Measurements from ENCODE around the gene RENBP. TPM values are rescaled to one million over a fixed set of nuclear protein-coding genes. Genes with fewer than 3 reads are reported as not detected.

RENBP gene
- total and polyA plus RNA-seq, 2 of the 13 experiments (the other 11 are each of a cell fraction or from before 2014, with no cell fraction given): 1.4 to 2.6 TPM

GRCh38 chrX:153970357-153971123, 26.1 kb upstream of the RENBP start:
- WGBS (ENCODE audit: low lambda C conversion rate): 0% methylated on average over 26 of the region's 49 CpGs
- ChIA-PET CTCF (ENCODE audit: low intra/inter-chr PET ratio, low total read pairs) (no interaction called here), POLR2A (interaction anchor here (0.6 to 6.3 kb wide), 8 partner anchors 23 to 164 kb away, joined by 3 to 54 read pairs (median 4); partner anchors contain the start of gene NAA10)
- Histone ChIP-seq H3K36me3 (replicated peaks in 1 of 2; ENCODE audit: control insufficient read depth in 1 of 2, insufficient read depth in 2 of 2, low read length in 2 of 2) (peaks cover 3 to 11% of the 10 kb centered on the region in 2 experiments; a peak in 3 of 5 replicates), H3K9me3 (ENCODE audit: low read length) (no peaks in the 10 kb centered on the region), H3K27ac (ENCODE audit: extremely low read length, insufficient read depth, low read length) (peak overlapping the region; percentile 100), H2AFZ (ENCODE audit: low read length) (no peak overlapping the region), H3K4me2 (ENCODE audit: low read depth, low read length) (peak overlapping the region; percentile 47), H3K27me3 (ENCODE audit: control insufficient read depth in 1 of 2, insufficient read depth in 2 of 2, low read length in 2 of 2) (no peaks in the 10 kb centered on the region; a peak in 1 of 5 replicates), H4K20me1 (ENCODE audit: insufficient read depth, low read length) (peaks cover 38% of the 10 kb centered on the region), H3K4me1 (ENCODE audit: insufficient read depth, low read length) (peaks cover 57% of the 10 kb centered on the region), H3K9ac (ENCODE audit: insufficient read depth, low read depth, low read length) (peak overlapping the region; percentile 100), H3K79me2 (ENCODE audit: insufficient read depth, low read length) (peaks cover 59% of the 10 kb centered on the region), H3K4me3 (replicated peaks in 1 of 3; ENCODE audit: insufficient read depth in 1 of 3, low read depth in 2 of 3, low read length in 3 of 3) (peak overlapping the region; percentile 85 to 90 (median 89))
- FAIRE-seq (no peak), ATAC-seq (peak; percentile 2), DNase-seq (ENCODE audit: low spot score) (peak; percentile 29)
- in situ Hi-C loops (cut with HindIII; ENCODE audit: extremely low pct_ligation_motif_present, low pct_unique_long_range_greater_than_20kb) (loop anchor here (5.0 kb wide), 1 partner anchor 42 kb away; no protein-coding TSS in a partner anchor), intact Hi-C loops (cut with micrococcal nuclease; ENCODE audit: unreplicated experiment) (no loop called here)
- TSS peak; percentile 57 for BruUV-seq (replicated peaks)
- TF ChIP-seq ZNF205 (CRISPR knock-in tag; IDR thresholded peaks at IDR 0.05) (no peak), YY1 (IDR thresholded peaks at IDR 0.05; ENCODE audit: insufficient read depth, insufficient replicate concordance, low read depth, low read length) (peak; percentile 94), ZNF687 (CRISPR knock-in tag; IDR thresholded peaks at IDR 0.05) (peak; percentile 17; the same call in 1 of the 2 replicates), ZNF713 (CRISPR knock-in tag; IDR thresholded peaks at IDR 0.05) (no peak), ZNF83 (CRISPR knock-in tag; IDR thresholded peaks at IDR 0.05; ENCODE audit: borderline replicate concordance) (no peak), ATM (IDR thresholded peaks at IDR 0.05; ENCODE audit: borderline replicate concordance) (no peak), ZNF335 (CRISPR knock-in tag; IDR thresholded peaks at IDR 0.05) (0 out of 2 replicates have a peak, but pooled peaks have one; percentile 2), CREM (IDR thresholded peaks at IDR 0.05) (0 out of 2 replicates have a peak, but pooled peaks have one; percentile 27), CREM (CRISPR knock-in tag; IDR thresholded peaks at IDR 0.05) (no peak), SMARCC2 (IDR thresholded peaks at IDR 0.05) (no peak), ZNF121 (CRISPR knock-in tag; IDR thresholded peaks at IDR 0.05) (no peak), RXRB (CRISPR knock-in tag; IDR thresholded peaks at IDR 0.05; ENCODE audit: borderline replicate concordance) (no peak), ZNF777 (CRISPR knock-in tag; IDR thresholded peaks at IDR 0.05) (0 out of 2 replicates have a peak, but pooled peaks have one; percentile 39), AGO2 (optimal IDR thresholded peaks at IDR 0.05; ENCODE audit: low read depth, low read length) (peak; percentile 12), RBFOX2 (IDR thresholded peaks at IDR 0.05; ENCODE audit: low read depth, low read length) (0 out of 2 replicates have a peak, but pooled peaks have one; percentile 12), ZNF816 (CRISPR knock-in tag; IDR thresholded peaks at IDR 0.05; ENCODE audit: borderline replicate concordance) (0 out of 2 replicates have a peak, but pooled peaks have one; percentile 32), NFE2L2 (IDR thresholded peaks at IDR 0.05; ENCODE audit: low read length) (no peak), SAP130 (CRISPR knock-in tag; IDR thresholded peaks at IDR 0.05; ENCODE audit: low read depth) (0 out of 2 replicates have a peak, but pooled peaks have one; percentile 3), ZMYM3 (CRISPR knock-in tag; IDR thresholded peaks at IDR 0.05) (no peak), ELF3 (CRISPR knock-in tag; IDR thresholded peaks at IDR 0.05) (0 out of 2 replicates have a peak, but pooled peaks have one; percentile 4)

All from HepG2 (cell line).